IPS-18c (cell line): ENCODE results near the gene SLC34A1.

Experiments used
- H3K4me3 ChIP-seq: 2 replicates; pipeline ENCODE4 v1.7.0; 2013; ENCODE audit warnings: low read depth, mild to moderate bottlenecking, low read length, moderate library complexity; ENCODE audit not compliant: insufficient read depth
- H3K9me3 ChIP-seq: one replicate; pipeline ENCODE4 v1.6.1; 2013; ENCODE audit warnings: mild to moderate bottlenecking, low read length, moderate library complexity; ENCODE audit not compliant: control insufficient read depth, insufficient read depth

SLC34A1 gene

GRCh38 chr5:177393206-177393765 lies 9.1 kb downstream of the SLC34A1 start:
- Histone ChIP-seq H3K4me3 (no peak overlapping the region), H3K9me3 (no peaks in the 10 kb centered on the region)

- H3K9me3 ChIP-seq: no peaks in the 10 kb centered on the region
- H3K4me3 ChIP-seq: no peak overlapping the region
These were observed 9.8 kb downstream of the SLC34A1 start for GRCh38 chr5:177393990-177394389.

GRCh38 chr5:177396078-177396477 lies 11.8 kb downstream of the SLC34A1 start:
- no peak overlapping the region for H3K4me3 ChIP-seq
- H3K9me3 ChIP-seq: peaks cover 2% of the 10 kb centered on the region

GRCh38 chr5:177396807-177397206 lies 12.6 kb downstream of the SLC34A1 start:
- Histone ChIP-seq H3K9me3 (peaks cover 2% of the 10 kb centered on the region), H3K4me3 (no peak overlapping the region)

GRCh38 chr5:177397875-177398390 lies 13.7 kb downstream of the SLC34A1 start:
- Histone ChIP-seq H3K9me3 (peaks cover 2% of the 10 kb centered on the region), H3K4me3 (no peak overlapping the region)

- Histone ChIP-seq H3K9me3 (peaks cover 2% of the 10 kb centered on the region), H3K4me3 (no peak within 1 kb of the TSS)
These were observed 16.0 kb downstream of the SLC34A1 start, which contains the start of gene PFN3 for GRCh38 chr5:177399997-177400868. Gene PFN3, minus strand, starts transcription at chr5:177400661. Its CDS starts 85 bp downstream, at chr5:177400576.

- H3K4me3 ChIP-seq: peak overlapping the region; percentile 62; the same call in 1 of the 2 replicates
- H3K9me3 ChIP-seq: peaks cover 2% of the 10 kb centered on the region
These were observed 18.2 kb downstream of the SLC34A1 start for GRCh38 chr5:177402271-177403043.

- H3K4me3 ChIP-seq: peak overlapping the region; percentile 62
- H3K9me3 ChIP-seq: peaks cover 2% of the 10 kb centered on the region
These were observed 19.0 kb downstream of the SLC34A1 start for GRCh38 chr5:177403102-177403791.

GRCh38 chr5:177403792-177404640 lies 19.8 kb downstream of the SLC34A1 start:
- H3K4me3 ChIP-seq: peak overlapping the region; percentile 62
- H3K9me3 ChIP-seq: peaks cover 2% of the 10 kb centered on the region

- Histone ChIP-seq H3K4me3 (peak overlapping the region; percentile 62), H3K9me3 (peaks cover 2% of the 10 kb centered on the region)
These were observed 20.5 kb downstream of the SLC34A1 start for GRCh38 chr5:177404641-177405179.

- Histone ChIP-seq H3K9me3 (peaks cover 2% of the 10 kb centered on the region), H3K4me3 (no peak overlapping the region)
These were observed 21.1 kb downstream of the SLC34A1 start for GRCh38 chr5:177405312-177405711.

GRCh38 chr5:177405805-177406204 lies 21.6 kb downstream of the SLC34A1 start:
- Histone ChIP-seq H3K4me3 (no peak overlapping the region), H3K9me3 (peaks cover 2% of the 10 kb centered on the region)

GRCh38 chr5:177409043-177409801 lies 25.0 kb downstream of the SLC34A1 start, which contains the start of gene F12:
Gene F12, minus strand, starts transcription at chr5:177409564. Its CDS starts 37 bp downstream, at chr5:177409527.
- no peaks in the 10 kb centered on the region for H3K9me3 ChIP-seq

GRCh38 chr5:177410575-177410974 lies 26.3 kb downstream of the SLC34A1 start:
- no peak overlapping the region for H3K4me3 ChIP-seq
- H3K9me3 ChIP-seq: peaks cover 2% of the 10 kb centered on the region

More at GRCh38 chr5:177409043-177409801, 25.0 kb downstream of the SLC34A1 start, which contains the start of gene F12:
- no peak within 1 kb of the TSS for H3K4me3 ChIP-seq

GRCh38 chr5:177412603-177413233 lies 28.5 kb downstream of the SLC34A1 start:
- H3K4me3 ChIP-seq: no peak overlapping the region
- peaks cover 2% of the 10 kb centered on the region for H3K9me3 ChIP-seq
